DND-41 (cell line): ENCODE data around the gene TTBK2.

Experiments
- ATAC-seq: fragments of 200-7000 bp; cut with Tn5 transposase; 3 replicates; pipeline ENCODE4 v1.9.1; 2021; ENCODE audit warnings: low read depth; ENCODE audit not compliant: insufficient read depth
- DNase-seq: peaks from one replicate; pipeline ENCODE4 v3.0.0-alpha.2; 2020
- H2AFZ ChIP-seq: 2 replicates; pipeline ENCODE4 v1.6.0; 2012; ENCODE audit warnings: low read depth, low read length
- H3K27ac ChIP-seq: 2 replicates; pipeline ENCODE4 v1.5.1; 2012; ENCODE audit warnings: low read length, inconsistent platforms
- H3K27me3 ChIP-seq: fragments of 200-600 bp; sonication (generic); 2 replicates; pipeline ENCODE4 v1.6.0; 2012; ENCODE audit warnings: low read length, mild to moderate bottlenecking, inconsistent platforms; ENCODE audit not compliant: insufficient read depth, poor library complexity
- H3K36me3 ChIP-seq: 2 replicates; pipeline ENCODE4 v1.5.1; 2012; ENCODE audit warnings: low read length, inconsistent platforms; ENCODE audit not compliant: insufficient read depth
- H3K4me1 ChIP-seq: 2 replicates; pipeline ENCODE4 v1.5.1; 2012; ENCODE audit warnings: mild to moderate bottlenecking, low read length; ENCODE audit not compliant: insufficient read depth
- H3K4me2 ChIP-seq: 2 replicates; pipeline ENCODE4 v1.6.0; 2012; ENCODE audit warnings: mild to moderate bottlenecking, moderate library complexity, low read length, inconsistent platforms; ENCODE audit not compliant: insufficient read depth
- H3K4me3 ChIP-seq, 2 experiments: fragments of 200-600 bp in 1 of 2; shearing (Covaris generic) in 1 of 2; 2 replicates each; pipeline ENCODE4 v1.5.1; 2012 to 2016; ENCODE audit warnings: inconsistent platforms in 2 of 2, low read length in 2 of 2, mild to moderate bottlenecking in 2 of 2, low read depth in 1 of 2, moderate library complexity in 1 of 2
- H3K79me2 ChIP-seq: 2 replicates; pipeline ENCODE4 v1.6.0; 2012; ENCODE audit warnings: low read length, inconsistent platforms; ENCODE audit not compliant: insufficient read depth
- H3K9ac ChIP-seq: 2 replicates; pipeline ENCODE4 v1.6.0; 2012; ENCODE audit warnings: low read depth, mild to moderate bottlenecking, inconsistent platforms, low read length, moderate library complexity
- H3K9me3 ChIP-seq: 2 replicates; pipeline ENCODE4 v1.5.1; 2012; ENCODE audit warnings: low read length, moderate library complexity, mild to moderate bottlenecking, inconsistent platforms; ENCODE audit not compliant: insufficient read depth, severe bottlenecking
- H4K20me1 ChIP-seq: 2 replicates; pipeline ENCODE4 v1.6.0; 2012; ENCODE audit warnings: low read length; ENCODE audit not compliant: insufficient read depth
- EZH2 ChIP-seq: IDR thresholded peaks from 3 replicates; pipeline ENCODE4 v1.6.1; 2012; ENCODE audit warnings: borderline replicate concordance, low read depth, mild to moderate bottlenecking, moderate library complexity, low read length, inconsistent platforms; ENCODE audit not compliant: severe bottlenecking
- TF ChIP-seq, protein P1 (sequence below): IDR thresholded peaks from 2 replicates; pipeline ENCODE4 v1.5.1; 2012; ENCODE audit warnings: borderline replicate concordance, low read length, moderate library complexity, mild to moderate bottlenecking; ENCODE audit not compliant: poor library complexity, severe bottlenecking; ENCODE audit errors: extremely low read depth

Gene TTBK2

DNA sequence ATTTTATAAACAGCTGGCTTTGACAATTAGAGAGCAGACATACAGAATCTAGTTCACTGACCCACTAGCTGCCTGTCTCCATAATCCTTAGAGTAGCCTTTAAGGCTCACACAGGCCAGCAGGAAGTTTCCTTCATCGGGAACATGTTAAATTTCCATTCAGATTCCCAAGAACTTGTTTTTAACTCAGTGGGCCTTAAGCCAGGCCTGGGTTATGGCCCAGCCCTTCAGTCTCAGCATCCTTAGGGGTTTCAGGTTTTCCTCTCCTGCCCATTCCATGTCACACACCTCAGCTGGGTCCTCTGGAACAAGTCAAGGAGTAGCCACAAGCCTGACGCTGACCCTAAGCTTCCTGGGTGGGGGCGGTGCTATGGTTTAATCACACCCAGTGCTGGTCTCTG lies 198.7 kb downstream of the TTBK2 start:
- H3K27me3 ChIP-seq = no peaks in the 10 kb centered on the region
- H3K36me3 ChIP-seq = peaks cover 56% of the 10 kb centered on the region
- no peak overlapping the region for H3K4me3 ChIP-seq
- no peak for ATAC-seq
- no peak for DNase-seq
- H4K20me1 ChIP-seq = no peaks in the 10 kb centered on the region
- no peak overlapping the region for H3K4me2 ChIP-seq
- no peaks in the 10 kb centered on the region for H3K4me1 ChIP-seq
- no peak overlapping the region for H3K9ac ChIP-seq
- no peaks in the 10 kb centered on the region for H3K79me2 ChIP-seq
- TF ChIP-seq, protein P1, sequence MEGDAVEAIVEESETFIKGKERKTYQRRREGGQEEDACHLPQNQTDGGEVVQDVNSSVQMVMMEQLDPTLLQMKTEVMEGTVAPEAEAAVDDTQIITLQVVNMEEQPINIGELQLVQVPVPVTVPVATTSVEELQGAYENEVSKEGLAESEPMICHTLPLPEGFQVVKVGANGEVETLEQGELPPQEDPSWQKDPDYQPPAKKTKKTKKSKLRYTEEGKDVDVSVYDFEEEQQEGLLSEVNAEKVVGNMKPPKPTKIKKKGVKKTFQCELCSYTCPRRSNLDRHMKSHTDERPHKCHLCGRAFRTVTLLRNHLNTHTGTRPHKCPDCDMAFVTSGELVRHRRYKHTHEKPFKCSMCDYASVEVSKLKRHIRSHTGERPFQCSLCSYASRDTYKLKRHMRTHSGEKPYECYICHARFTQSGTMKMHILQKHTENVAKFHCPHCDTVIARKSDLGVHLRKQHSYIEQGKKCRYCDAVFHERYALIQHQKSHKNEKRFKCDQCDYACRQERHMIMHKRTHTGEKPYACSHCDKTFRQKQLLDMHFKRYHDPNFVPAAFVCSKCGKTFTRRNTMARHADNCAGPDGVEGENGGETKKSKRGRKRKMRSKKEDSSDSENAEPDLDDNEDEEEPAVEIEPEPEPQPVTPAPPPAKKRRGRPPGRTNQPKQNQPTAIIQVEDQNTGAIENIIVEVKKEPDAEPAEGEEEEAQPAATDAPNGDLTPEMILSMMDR = no peak
- TF ChIP-seq EZH2 = no peak
- no peak overlapping the region for H3K27ac ChIP-seq
- H3K9me3 ChIP-seq = no peaks in the 10 kb centered on the region
- H2AFZ ChIP-seq = no peak overlapping the region

DNA sequence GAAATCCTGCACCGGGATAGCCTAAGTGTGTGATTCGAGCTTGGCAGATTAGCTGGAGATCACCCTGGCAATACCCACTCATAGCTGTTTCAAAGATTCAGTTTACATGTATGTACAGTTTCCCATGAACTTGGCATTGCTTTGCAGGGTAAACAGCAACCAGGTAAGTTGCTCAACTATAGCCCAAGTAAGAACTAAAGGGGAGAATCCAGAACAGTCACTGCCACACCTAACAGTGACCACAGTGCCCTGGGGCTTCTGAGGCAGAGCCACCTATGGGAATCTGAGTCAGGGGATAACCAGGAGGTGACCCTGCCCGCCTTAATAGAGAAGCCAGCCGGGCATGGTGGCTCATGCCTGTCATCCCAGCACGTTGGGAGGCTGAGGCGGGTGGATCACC lies 199.6 kb downstream of the TTBK2 start:
- DNase-seq = no peak
- TF ChIP-seq EZH2 = no peak
- no peaks in the 10 kb centered on the region for H3K9me3 ChIP-seq
- no peaks in the 10 kb centered on the region for H3K27me3 ChIP-seq
- no peak overlapping the region for H2AFZ ChIP-seq
- H3K4me3 ChIP-seq = no peak overlapping the region
- no peak overlapping the region for H3K4me2 ChIP-seq
- no peaks in the 10 kb centered on the region for H3K79me2 ChIP-seq
- no peaks in the 10 kb centered on the region for H3K4me1 ChIP-seq
- H3K27ac ChIP-seq = no peak overlapping the region
- H3K36me3 ChIP-seq = peaks cover 47% of the 10 kb centered on the region
- no peaks in the 10 kb centered on the region for H4K20me1 ChIP-seq
- no peak overlapping the region for H3K9ac ChIP-seq
- no peak for ATAC-seq

DNA sequence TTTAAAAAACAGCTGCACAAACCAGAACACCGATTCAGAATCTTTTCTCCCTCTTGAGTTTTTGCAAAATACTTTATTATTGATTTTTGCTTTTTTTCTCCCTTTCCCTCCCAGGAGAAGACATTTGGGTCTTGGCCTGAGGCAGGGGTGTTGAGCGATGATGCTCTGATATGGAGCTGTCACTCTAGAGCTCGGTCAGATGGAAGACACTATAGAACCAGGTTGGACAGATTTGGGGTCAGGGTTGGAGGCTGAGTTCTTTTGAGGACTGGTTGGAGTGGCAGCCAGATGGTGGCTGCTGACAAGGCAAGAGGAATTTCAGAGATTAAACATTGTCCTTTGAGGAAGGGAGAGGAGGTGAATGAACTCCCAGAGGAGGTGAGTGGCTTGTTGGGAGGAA lies 200.5 kb downstream of the TTBK2 start:
- Histone ChIP-seq H3K4me1 (no peaks in the 10 kb centered on the region), H3K27ac (no peak overlapping the region), H3K27me3 (no peaks in the 10 kb centered on the region), H3K4me3 (no peak overlapping the region), H3K36me3 (peaks cover 38% of the 10 kb centered on the region), H4K20me1 (no peaks in the 10 kb centered on the region), H3K79me2 (no peaks in the 10 kb centered on the region), H3K4me2 (no peak overlapping the region), H2AFZ (no peak overlapping the region), H3K9ac (no peak overlapping the region), H3K9me3 (no peaks in the 10 kb centered on the region)
- no peak for ATAC-seq
- no peak for TF ChIP-seq EZH2
- TF ChIP-seq, protein P1 = no peak
- DNase-seq = no peak

DNA sequence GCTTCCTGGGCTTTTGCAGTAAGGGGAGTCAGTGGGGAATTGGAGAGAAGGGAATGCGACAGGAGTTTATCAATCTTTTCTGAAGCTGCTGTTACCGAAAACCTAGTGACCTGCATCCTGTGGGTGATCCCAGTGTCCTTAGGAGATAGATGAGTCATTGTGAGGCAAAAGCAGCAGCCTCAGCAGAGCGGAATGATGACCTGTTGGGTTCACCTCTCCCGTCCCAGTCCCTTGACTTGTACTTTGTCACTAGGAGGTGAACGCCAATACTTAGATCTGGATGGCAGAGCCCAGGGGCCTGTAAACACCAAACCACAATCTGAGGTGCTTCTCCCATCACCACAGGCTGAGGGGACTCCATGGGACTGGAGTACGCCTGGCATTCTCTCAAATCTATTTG lies 201.5 kb downstream of the TTBK2 start:
- TF ChIP-seq, protein P1 = no peak
- no peak for TF ChIP-seq EZH2
- ATAC-seq = 0 out of 3 replicates have a peak, but pooled peaks have one; percentile 27

More for the DNA sequence above, 201.5 kb downstream of the TTBK2 start:
- no peaks in the 10 kb centered on the region for H3K9me3 ChIP-seq
- no peak overlapping the region for H3K27ac ChIP-seq
- H3K4me2 ChIP-seq = no peak overlapping the region
- DNase-seq = no peak
- no peaks in the 10 kb centered on the region for H4K20me1 ChIP-seq
- H3K9ac ChIP-seq = no peak overlapping the region
- H3K27me3 ChIP-seq = no peaks in the 10 kb centered on the region
- peaks cover 28% of the 10 kb centered on the region for H3K36me3 ChIP-seq
- no peak overlapping the region for H3K4me3 ChIP-seq
- H3K4me1 ChIP-seq = no peaks in the 10 kb centered on the region
- no peaks in the 10 kb centered on the region for H3K79me2 ChIP-seq
- no peak overlapping the region for H2AFZ ChIP-seq
